HG03066 (cell line): ENCODE results near the gene RLF.
A peak's percentile ranks its signal among the peaks of the same experiment; 100 is the strongest.

Source experiments
- ATAC-seq: cut with Tn5 transposase; IDR thresholded peaks from one replicate; pipeline ENCODE4 v1.9.1; 2021; ENCODE audit warnings: low read depth; ENCODE audit not compliant: unreplicated experiment

The RLF gene

DNA sequence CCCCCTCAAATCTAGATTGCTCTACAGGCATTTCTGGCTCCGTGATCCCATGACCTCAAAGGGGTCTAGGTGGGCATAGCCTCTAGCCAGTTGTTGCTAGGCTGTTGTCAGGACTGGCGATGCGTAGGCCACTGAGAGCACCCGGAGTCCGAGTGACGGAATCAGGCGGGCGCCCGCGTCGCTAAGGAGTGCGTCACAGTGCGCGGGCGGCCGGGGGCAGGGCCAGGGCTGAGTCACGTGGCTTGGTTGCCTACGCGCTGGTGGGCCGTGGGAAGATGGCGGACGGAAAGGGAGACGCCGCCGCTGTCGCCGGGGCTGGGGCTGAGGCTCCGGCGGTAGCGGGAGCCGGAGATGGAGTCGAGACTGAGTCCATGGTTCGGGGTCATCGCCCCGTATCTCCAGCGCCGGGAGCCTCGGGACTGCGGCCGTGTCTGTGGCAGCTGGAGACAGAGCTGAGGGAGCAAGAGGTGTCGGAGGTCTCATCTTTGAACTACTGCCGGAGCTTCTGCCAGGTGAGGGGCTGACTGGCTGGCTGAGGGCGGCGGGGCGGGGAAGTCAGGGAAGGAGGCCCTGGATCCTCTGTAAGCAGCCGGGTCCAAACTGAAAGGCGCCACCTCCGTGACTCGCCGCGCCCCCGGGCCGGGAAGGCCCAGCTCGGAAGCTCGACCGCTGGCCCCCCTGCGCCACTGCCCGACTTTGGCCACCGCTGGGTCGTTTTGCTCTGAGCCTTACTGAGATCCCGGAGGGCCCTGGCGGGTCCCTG lies at the start of gene RLF:
RLF (plus strand) TSS at position 263 of the 763 bp plus-strand sequence; CDS start at position 276, 13 bp downstream.
- peak; percentile 78 for ATAC-seq

GRCh38 chr1:40114400-40114799 lies 46.8 kb upstream of the RLF start:
- no peak for ATAC-seq

DNA sequence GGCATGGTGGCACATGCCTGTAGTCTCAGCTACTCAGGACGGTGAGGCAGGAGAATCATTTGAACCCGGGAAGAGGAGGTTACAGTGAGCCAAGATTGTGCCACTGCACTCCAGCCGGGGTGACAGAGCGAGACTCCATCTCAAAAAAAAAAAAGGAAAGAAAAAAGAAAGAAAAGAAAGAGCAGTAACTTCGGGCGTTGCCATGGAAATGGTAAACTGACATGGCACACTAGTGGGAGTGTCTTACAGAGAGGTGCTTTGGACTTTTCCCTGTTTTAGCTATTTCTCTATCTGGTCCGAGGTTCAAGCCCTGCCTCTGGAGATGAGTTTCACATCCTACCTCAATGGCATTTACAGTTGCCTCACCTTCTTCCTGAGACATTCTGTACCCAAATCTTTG lies 41.1 kb upstream of the RLF start:
- no peak for ATAC-seq

DNA sequence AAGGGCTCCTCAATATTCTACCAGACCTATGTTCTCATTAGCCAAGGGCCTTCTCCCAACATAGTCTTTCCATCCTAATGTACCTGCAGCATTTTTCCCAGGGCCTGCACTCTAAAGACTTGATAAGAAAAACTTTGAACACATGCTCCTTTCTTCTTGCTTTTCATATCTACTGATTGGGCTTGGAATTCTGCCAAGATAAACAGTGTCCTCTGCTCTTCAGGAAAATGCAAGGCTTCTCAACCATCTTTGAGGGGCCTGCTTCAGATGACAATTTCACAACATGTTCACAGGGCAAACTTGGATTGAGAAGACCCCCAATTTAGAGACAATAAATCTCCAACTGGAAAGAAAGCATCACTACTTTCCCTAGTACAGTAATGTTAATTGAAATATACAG lies 38.3 kb upstream of the RLF start:
- no peak for ATAC-seq

DNA sequence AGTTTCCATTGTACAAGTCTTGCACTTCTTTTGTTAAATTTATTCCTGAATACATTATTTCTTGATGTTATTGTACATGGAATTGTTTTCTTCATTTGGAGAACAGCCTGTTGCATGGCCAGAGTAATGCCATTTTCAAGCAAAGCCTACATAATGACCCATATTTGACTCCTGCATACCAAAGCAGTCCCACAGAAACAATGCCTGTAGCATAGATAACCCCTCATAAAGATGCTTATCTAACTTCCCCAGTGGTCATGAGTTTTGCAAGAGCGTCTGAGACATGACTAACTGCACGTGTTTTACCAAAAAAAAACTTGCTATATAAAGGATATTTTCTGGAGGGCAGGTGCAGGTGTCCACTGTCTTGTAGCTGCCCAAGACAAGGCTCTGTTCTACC lies 30.3 kb upstream of the RLF start:
- no peak for ATAC-seq

DNA sequence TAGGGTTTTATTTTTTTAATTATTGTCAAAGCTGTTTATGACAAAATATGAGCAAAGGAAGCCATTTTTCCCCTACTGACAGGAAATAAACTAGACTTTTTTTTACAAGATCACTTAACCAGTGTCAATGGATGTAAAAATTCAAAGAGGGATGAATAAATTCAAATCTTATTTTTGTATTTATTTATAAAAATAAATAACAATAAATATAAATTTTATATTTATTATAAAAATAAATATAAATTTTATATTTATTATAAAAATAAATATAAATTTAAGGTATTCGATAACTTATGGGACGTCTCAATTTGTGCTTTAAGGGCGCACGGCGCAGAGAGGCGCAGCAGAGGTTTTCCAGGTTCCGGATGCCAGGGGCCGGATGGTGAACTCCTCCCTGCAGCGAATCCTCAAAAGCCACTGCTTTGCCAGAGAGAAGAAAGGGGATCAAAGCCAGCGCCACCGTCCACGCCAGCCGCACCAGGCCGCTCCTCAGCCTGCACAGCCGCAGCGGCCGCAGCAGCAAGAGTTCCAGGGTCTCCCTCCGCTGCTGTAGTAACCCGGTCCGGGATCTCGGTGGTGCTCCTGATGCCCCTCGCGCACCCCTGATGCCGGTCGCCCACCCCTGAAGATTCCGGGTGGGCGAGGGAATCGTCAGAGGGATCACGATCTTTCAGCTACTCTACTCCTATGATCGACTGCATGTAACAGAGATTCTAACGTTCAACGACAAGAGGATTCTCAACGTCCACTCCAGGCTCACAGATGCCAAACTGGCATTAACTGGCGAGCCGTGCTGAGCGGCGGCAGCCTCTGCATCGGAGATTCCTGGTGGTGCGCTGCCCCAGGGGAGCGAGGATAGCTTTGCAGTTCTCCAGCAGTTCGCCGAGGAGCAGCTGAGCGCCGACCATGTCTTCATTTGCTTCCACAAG lies 28.5 kb upstream of the RLF start:
- ATAC-seq, result no peak

DNA sequence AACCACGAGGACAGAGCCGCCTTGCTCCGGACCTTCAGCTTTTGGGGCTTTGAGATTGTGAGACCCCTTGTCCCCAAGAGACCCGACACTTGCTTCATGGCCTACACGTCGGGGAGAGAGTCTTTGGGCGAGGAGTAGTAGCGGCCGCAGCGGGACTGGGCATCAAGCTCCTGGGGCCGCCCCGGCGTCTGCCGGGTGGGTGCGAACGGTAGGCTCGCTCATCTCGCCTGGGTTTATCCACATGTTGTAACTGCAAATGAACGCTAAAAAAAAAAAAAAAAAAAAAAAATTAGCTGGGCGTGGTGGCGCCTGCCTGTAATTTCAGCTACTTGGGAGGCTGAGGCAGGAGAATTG lies 27.9 kb upstream of the RLF start:
- no peak for ATAC-seq

DNA sequence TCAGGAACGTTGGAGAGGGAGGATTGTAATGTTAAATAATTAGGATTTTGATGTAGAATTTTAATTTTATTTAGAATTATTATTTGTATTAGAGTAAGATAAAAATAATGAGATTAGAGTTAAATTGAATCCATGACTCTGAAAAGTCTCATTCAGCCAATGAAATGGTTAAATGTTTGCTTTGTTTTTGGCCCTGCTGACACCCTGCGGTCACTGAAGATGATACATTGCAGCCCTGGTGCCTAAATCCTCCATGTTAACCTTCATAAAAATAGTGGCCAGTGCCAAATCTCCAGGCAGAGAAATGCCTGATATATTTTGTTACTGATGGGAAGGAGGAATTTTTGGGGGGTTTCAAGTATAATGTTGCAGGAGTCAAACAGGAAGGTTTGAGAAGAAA lies 27.3 kb upstream of the RLF start:
- no peak for ATAC-seq

DNA sequence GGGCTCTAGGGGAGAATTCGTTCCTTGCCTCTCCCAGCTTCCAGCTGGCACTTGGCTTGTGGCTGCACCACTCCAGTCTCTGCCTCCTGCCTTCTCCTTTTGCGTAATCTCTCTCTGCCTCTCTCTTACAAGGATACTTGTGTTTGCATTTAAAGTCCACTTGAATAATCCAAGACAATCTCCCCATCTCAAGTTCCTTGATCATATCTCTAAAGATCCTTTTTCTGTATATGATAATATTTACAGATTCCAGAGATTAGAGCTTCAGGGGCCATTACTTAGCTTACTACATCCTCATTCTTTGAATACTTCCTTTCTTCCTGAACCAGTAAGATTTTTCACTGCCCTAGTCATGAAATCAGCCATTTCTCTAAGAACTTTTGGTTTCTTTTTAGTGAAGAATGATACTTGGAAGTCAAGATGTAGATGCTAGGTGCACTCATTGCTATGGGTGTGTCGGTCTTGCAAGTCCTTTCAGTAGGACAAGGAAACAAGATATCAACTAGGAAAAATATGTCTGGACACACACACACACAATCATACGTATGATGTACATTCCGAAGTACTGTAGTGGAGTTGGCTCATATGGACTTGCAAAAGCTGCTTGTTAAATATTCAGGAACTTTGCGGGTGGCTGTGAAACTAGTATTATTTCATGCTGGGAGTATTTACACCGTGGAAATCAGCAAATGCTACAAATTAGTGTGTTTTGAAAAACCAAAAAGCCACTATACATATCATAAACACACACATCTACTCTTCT lies 20.8 kb upstream of the RLF start:
- no peak for ATAC-seq

DNA sequence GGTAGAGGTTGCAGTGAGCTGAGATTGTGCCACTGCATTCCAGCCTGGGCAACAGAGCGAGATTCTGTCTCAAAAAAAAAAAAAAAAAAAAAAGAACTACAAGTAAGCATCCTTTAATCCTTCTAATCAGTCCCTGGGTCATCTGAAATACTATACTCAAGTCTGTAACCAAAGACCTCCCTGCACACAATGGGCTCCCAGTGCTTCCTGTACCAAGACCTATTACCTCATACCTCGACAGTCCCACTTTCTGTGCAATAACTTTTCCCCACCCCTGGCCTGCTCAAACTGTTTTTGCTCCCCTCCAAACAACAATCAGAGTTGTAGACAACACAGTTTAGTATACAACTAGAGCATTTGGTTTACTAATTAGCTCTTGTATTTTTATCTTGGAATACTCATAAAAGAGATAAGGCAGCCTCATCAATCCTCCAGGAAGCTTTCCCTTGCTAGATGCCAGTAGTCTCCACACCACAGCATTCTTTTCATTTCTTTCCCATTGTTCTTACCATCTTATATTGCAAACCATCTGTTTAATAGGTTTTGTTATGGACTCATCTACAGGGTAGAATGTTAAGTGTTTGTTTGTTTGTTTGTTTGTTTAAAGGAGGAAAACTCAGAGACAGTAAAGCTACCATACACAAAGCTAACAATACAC lies 19.2 kb upstream of the RLF start:
- ATAC-seq, result no peak

DNA sequence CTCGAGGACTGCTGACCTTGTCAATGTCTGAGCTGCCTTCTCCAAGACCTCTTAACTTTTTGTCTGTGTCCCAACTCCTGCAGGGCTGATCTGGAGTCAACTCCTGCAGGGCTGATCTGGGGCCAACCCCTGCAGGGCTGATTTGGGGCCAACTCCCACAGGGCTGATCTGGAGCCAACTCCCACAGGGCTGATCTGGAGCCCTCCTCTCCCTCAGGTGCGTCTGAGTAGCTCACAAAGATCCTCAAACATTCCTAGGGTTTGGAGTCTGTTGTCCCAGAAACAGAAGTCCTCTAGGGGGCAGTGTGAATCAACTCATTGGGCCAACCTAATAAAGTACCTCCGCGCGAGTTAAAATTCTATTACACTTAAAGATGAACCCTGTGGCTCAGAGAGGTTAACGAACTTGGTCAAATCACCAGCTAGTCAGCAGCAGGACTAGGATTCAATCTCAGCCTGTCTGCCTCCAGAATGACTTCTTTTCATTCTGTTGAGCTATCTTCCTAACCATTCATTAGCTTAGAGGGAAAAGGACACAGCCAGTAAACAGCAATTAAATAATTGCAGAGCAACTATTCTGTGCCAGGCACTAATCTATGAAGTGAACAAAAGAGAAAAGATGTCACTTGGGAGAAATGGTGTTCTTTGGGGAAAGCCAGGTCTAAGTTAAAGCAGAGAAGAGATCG lies 17.2 kb upstream of the RLF start:
- no peak for ATAC-seq

DNA sequence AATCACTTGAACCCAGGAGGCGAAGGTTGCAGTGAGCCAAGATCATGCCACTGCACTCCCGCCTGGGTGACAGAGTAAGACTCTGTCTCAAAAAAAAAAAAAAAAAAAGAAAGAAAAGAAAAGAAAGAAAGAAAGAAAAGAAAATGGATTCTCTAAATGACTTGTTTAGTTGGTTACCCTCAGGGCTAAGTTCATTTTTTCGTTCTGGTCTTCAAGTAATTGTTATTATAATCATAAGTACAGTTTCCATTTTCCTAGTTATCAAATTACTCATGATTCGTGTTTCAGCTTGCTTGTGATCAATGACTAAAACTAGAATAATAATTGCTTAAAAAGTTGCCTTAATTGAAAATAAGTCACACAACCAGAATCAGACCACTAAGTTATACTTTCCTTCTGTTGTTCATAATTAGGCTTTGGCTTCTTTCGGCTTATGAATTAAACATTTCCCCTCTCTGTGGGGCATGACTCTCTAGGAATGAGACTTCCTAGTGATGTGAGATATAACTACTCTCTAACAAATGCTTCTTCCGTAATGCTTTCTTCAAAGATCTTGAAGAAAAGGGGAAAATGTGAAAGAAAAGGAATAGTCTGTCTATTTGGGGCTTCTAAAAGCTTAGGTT lies 9.6 kb upstream of the RLF start:
- no peak for ATAC-seq

- ATAC-seq, result no peak
Measured at GRCh38 chr1:40153073-40153770, 8.0 kb upstream of the RLF start.

- no peak for ATAC-seq
Measured at GRCh38 chr1:40155135-40155534, 6.1 kb upstream of the RLF start.

GRCh38 chr1:40155910-40156309 lies 5.3 kb upstream of the RLF start:
- no peak for ATAC-seq

GRCh38 chr1:40160806-40161124 lies 422 bp upstream of the RLF start:
- ATAC-seq, result no peak

DNA sequence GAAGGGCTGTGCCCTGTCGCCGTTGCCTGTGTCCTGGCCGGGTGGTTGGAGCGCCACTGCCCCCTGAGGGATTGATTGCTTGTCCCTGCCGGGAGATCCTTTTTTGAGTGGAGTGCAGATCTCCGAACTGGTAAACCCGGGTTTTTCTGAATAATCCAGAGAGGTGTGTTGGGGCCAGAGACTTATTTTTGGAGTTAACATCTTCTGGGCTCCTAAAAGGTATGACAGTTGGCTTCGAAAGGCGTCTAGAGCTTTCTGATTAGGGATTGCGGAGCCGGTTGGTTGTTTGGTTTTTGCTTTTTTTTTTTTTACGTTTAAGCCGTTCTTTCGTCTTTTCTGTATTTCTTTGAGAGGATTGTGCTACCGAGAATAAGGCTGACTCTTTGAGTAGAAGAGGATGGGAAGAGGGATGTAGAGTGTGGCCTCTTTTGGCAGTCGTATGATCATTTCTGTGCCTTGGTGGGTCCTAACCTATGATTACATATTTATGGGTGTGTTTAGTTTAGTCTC lies 756 bp downstream of the RLF start:
- ATAC-seq, result peak; percentile 31

- no peak for ATAC-seq
Measured at GRCh38 chr1:40162753-40163441, 1.7 kb downstream of the RLF start.
